ENCODE data around the gene FRMD3.

GRCh38 chr9:83242066-83242465 lies 296.1 kb downstream of the FRMD3 start:
- TF ChIP-seq CTCF (IDR thresholded peaks at IDR 0.05; ENCODE audit: low read depth, low read length): no peak
- no peak for TF ChIP-seq POLR2A (IDR thresholded peaks at IDR 0.05; ENCODE audit: extremely low read depth, insufficient read length)
- no peak for TF ChIP-seq MAX (IDR thresholded peaks at IDR 0.05; ENCODE audit: low read depth, low read length)

Data from NB4 (cell line).